ENCODE measurements around the gene CNOT6.

GRCh38 chr5:180595381-180596114 lies 101.4 kb downstream of the CNOT6 start:
- TF ChIP-seq CTCF (IDR thresholded peaks at IDR 0.05), result no peak
- no peak for TF ChIP-seq POLR2A (IDR thresholded peaks at IDR 0.05)
- no peak for TF ChIP-seq POLR2AphosphoS5 (IDR thresholded peaks at IDR 0.05)
- TF ChIP-seq EP300 (IDR thresholded peaks at IDR 0.05), result no peak
